Breast epithelium (tissue), 4 donors: Measurements from ENCODE around the gene CAMTA1. TPM values are rescaled to one million over a fixed set of nuclear protein-coding genes. Genes with fewer than 3 reads are reported as not detected.

Experiments used
- DNase-seq, 2 donors: peaks; one replicate each; pipeline ENCODE4 v3.0.0-alpha.2; 2019; ENCODE audit warnings: low spot score in 2 of 2
- H3K27ac ChIP-seq, 2 donors: fragments of 200-600 bp; sonication (generic) in 1 of 2; one replicate each; pipeline ENCODE4 v1.5.1; 2016 to 2019; ENCODE audit warnings: mild to moderate bottlenecking in 1 of 2
- H3K27me3 ChIP-seq, 2 donors: fragments of 200-600 bp; sonication (generic) in 1 of 2; one replicate each; pipeline versions ENCODE4 v1.5.1 to v1.6.0; 2017 to 2019; ENCODE audit warnings: control low read depth in 1 of 2, mild to moderate bottlenecking in 1 of 2
- H3K36me3 ChIP-seq: fragments of 200-600 bp; one replicate; pipeline ENCODE4 v1.5.1; 2019
- H3K4me1 ChIP-seq, 2 donors: fragments of 200-600 bp; sonication (generic); one replicate each; pipeline ENCODE4 v1.5.1; 2016 to 2019; ENCODE audit warnings: control low read depth in 1 of 2
- H3K4me3 ChIP-seq, 3 donors: fragments of 200-600 bp; sonication (generic); 1 replicate in 2 of 3; 2 replicates in 1 of 3; pipeline ENCODE4 v1.5.1; 2016 to 2019; ENCODE audit warnings: mild to moderate bottlenecking in 3 of 3, moderate library complexity in 2 of 3
- H3K9me3 ChIP-seq, 2 donors: fragments of 200-600 bp; sonication (generic) in 1 of 2; one replicate each; pipeline ENCODE4 v1.5.1; 2016 to 2019; ENCODE audit warnings: control low read depth in 1 of 2
- POLR2A ChIP-seq: fragments of 450-650 bp; IDR thresholded peaks from one replicate; pipeline ENCODE4 v1.6.1; 2016; ENCODE audit warnings: antibody characterized with exemption, mild to moderate bottlenecking, moderate library complexity
- POLR2AphosphoS5 ChIP-seq, 3 donors: sonication (generic); formaldehyde crosslinking; IDR thresholded peaks; one replicate each; pipeline ENCODE4 v1.6.1; 2017; ENCODE audit warnings: antibody characterized with exemption in 3 of 3
- intact Hi-C: fragments of 100-400 bp; cut with DNase I; formaldehyde crosslinking; loops from one replicate; pipeline ENCODE4 v1.15.1; 2023; ENCODE audit warnings: low total_unique reads
- total RNA-seq, 3 donors: library from RNA; depleted of rRNA; stranded (reverse); fragments of >200 nt; gene quantifications; one replicate each; pipeline ENCODE4 v1.1.0, GENCODE V29; 2016
- TF ChIP-seq, protein P1 (sequence below), 3 donors: fragments of 450-650 bp; IDR thresholded peaks; one replicate each; pipeline ENCODE4 v1.5.1; 2016 to 2017; ENCODE audit warnings: antibody characterized with exemption in 3 of 3, mild to moderate bottlenecking in 3 of 3, moderate library complexity in 3 of 3

CAMTA1 gene
- total RNA-seq, 3 donors from 2014 or later, result 53.4 to 84.0 (median 61.9) TPM

DNA sequence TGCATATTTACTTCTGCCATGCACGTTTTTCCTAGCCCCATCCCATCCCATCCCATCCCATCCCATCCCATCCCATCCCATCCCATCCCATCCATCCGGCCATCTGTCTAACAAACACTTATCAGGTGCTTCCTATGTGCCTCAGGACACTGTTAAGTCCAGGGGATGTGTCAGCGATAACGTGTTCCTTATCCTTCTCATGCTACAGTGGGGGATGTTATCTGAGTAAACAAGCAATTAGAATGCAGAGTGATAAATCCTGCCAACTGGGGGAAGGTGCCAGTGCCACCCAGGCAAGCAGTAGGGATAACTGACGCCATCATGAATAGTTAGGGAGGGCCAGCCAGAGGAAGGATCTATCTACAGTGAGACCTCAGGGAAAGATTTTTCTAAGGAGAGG, 304.2 kb downstream of the CAMTA1 start:
- no peak for DNase-seq
- intact Hi-C loops, result loop anchor here (5.0 kb wide), 1 partner anchor 638 kb away; no protein-coding TSS in a partner anchor

GRCh38 chr1:7093297-7093696, 308.0 kb downstream of the CAMTA1 start:
- no peak for DNase-seq
- Histone ChIP-seq H3K27ac (no peak overlapping the region), H3K9me3 (no peaks in the 10 kb centered on the region), H3K4me1 (no peaks in the 10 kb centered on the region), H3K27me3 (peaks cover 0 to 11% of the 10 kb centered on the region in 2 donors), H3K4me3 (no peak overlapping the region), H3K36me3 (no peaks in the 10 kb centered on the region)
- TF ChIP-seq POLR2AphosphoS5 (IDR thresholded peaks at IDR 0.05), result no peak
- TF ChIP-seq POLR2A, result no peak
- TF ChIP-seq, protein P1, sequence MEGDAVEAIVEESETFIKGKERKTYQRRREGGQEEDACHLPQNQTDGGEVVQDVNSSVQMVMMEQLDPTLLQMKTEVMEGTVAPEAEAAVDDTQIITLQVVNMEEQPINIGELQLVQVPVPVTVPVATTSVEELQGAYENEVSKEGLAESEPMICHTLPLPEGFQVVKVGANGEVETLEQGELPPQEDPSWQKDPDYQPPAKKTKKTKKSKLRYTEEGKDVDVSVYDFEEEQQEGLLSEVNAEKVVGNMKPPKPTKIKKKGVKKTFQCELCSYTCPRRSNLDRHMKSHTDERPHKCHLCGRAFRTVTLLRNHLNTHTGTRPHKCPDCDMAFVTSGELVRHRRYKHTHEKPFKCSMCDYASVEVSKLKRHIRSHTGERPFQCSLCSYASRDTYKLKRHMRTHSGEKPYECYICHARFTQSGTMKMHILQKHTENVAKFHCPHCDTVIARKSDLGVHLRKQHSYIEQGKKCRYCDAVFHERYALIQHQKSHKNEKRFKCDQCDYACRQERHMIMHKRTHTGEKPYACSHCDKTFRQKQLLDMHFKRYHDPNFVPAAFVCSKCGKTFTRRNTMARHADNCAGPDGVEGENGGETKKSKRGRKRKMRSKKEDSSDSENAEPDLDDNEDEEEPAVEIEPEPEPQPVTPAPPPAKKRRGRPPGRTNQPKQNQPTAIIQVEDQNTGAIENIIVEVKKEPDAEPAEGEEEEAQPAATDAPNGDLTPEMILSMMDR (IDR thresholded peaks at IDR 0.05), result no peak
- intact Hi-C loops, result no loop called here

More for the DNA sequence above, 304.2 kb downstream of the CAMTA1 start:
- H3K4me3 ChIP-seq, result no peak overlapping the region
- H3K36me3 ChIP-seq, result no peaks in the 10 kb centered on the region
- H3K27me3 ChIP-seq, result no peaks in the 10 kb centered on the region
- H3K9me3 ChIP-seq, result no peaks in the 10 kb centered on the region
- H3K4me1 ChIP-seq, result no peaks in the 10 kb centered on the region
- no peak overlapping the region for H3K27ac ChIP-seq
- TF ChIP-seq POLR2AphosphoS5 (IDR thresholded peaks at IDR 0.05) (no peak), POLR2A (no peak)
- TF ChIP-seq, protein P1 (IDR thresholded peaks at IDR 0.05), result no peak

DNA sequence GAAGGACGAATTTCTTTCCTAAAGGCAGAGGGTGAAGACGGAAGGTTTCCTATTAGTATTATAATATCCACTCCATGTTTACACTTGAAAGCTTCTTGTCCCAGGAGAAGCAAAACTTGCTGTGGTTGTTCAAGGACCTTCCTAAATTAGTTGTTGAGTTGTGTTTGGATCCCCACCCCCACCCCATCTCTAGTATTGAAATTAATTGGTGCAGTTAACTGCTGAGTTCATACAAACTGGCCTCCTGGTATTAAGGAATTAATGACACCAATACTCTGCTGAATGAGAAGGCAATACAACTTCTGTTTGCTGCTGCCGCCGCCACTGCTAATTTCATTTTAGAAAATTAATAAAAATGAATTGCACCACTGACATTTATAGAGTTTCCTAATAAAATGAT, 308.8 kb downstream of the CAMTA1 start:
- no peaks in the 10 kb centered on the region for H3K4me1 ChIP-seq
- TF ChIP-seq POLR2AphosphoS5 (IDR thresholded peaks at IDR 0.05), result no peak
- TF ChIP-seq, protein P1 (IDR thresholded peaks at IDR 0.05), result no peak
- TF ChIP-seq POLR2A, result no peak
- no peak overlapping the region for H3K4me3 ChIP-seq
- H3K9me3 ChIP-seq, result no peaks in the 10 kb centered on the region
- intact Hi-C loops, result no loop called here
- no peaks in the 10 kb centered on the region for H3K36me3 ChIP-seq
- peaks cover 0 to 11% of the 10 kb centered on the region in 2 donors for H3K27me3 ChIP-seq
- no peak for DNase-seq
- H3K27ac ChIP-seq, result no peak overlapping the region

GRCh38 chr1:7094509-7094908, 309.3 kb downstream of the CAMTA1 start:
- DNase-seq, result no peak
- TF ChIP-seq, protein P1 (IDR thresholded peaks at IDR 0.05), result no peak
- TF ChIP-seq POLR2AphosphoS5 (IDR thresholded peaks at IDR 0.05), result no peak
- no peak for TF ChIP-seq POLR2A
- Histone ChIP-seq H3K4me3 (no peak overlapping the region), H3K27ac (no peak overlapping the region), H3K4me1 (no peaks in the 10 kb centered on the region), H3K27me3 (peaks cover 0 to 11% of the 10 kb centered on the region in 2 donors), H3K36me3 (no peaks in the 10 kb centered on the region), H3K9me3 (no peaks in the 10 kb centered on the region)
- intact Hi-C loops, result no loop called here

GRCh38 chr1:7095343-7095964, 310.2 kb downstream of the CAMTA1 start:
- intact Hi-C loops, result no loop called here
- Histone ChIP-seq H3K4me1 (no peaks in the 10 kb centered on the region), H3K27ac (no peak overlapping the region), H3K27me3 (peaks cover 0 to 11% of the 10 kb centered on the region in 2 donors), H3K4me3 (no peak overlapping the region), H3K36me3 (no peaks in the 10 kb centered on the region), H3K9me3 (no peaks in the 10 kb centered on the region)
- no peak for DNase-seq
- TF ChIP-seq POLR2A (no peak), POLR2AphosphoS5 (IDR thresholded peaks at IDR 0.05) (no peak)
- TF ChIP-seq, protein P1 (IDR thresholded peaks at IDR 0.05), result no peak
